ENCODE measurements around the gene SMG6.

- TF ChIP-seq CTCF (IDR thresholded peaks at IDR 0.05; ENCODE audit: insufficient read depth, low read depth, low read length), result no peak
- no peak for TF ChIP-seq EZH2 (IDR thresholded peaks at IDR 0.05; ENCODE audit: insufficient read depth, low read length)
Measured at GRCh38 chr17:2060385-2060658, 243.3 kb downstream of the SMG6 start.

Data from astrocyte (in vitro differentiated cells and primary cell).